GM19467 (cell line): ENCODE results near the gene GLIS1.

Source experiments
- ATAC-seq: cut with Tn5 transposase; IDR thresholded peaks from one replicate; pipeline ENCODE4 v1.9.1; 2021; ENCODE audit warnings: mild to moderate bottlenecking, moderate library complexity; ENCODE audit not compliant: unreplicated experiment

Gene GLIS1

GRCh38 chr1:53737648-53738204, 1.2 kb downstream of the GLIS1 start:
- no peak for ATAC-seq

- ATAC-seq, result no peak
Measured at GRCh38 chr1:53736290-53736689, 2.7 kb downstream of the GLIS1 start.

GRCh38 chr1:53735681-53736080, 3.3 kb downstream of the GLIS1 start:
- no peak for ATAC-seq

GRCh38 chr1:53735261-53735660, 3.7 kb downstream of the GLIS1 start:
- ATAC-seq, result no peak

GRCh38 chr1:53734650-53735211, 4.2 kb downstream of the GLIS1 start:
- ATAC-seq, result no peak

- no peak for ATAC-seq
Measured at GRCh38 chr1:53733975-53734649, 4.9 kb downstream of the GLIS1 start.

- ATAC-seq, result no peak
Measured at GRCh38 chr1:53733447-53733931, 5.5 kb downstream of the GLIS1 start.

GRCh38 chr1:53732912-53733317, 6.0 kb downstream of the GLIS1 start:
- no peak for ATAC-seq

- ATAC-seq, result no peak
Measured at GRCh38 chr1:53732409-53732808, 6.6 kb downstream of the GLIS1 start.

GRCh38 chr1:53731779-53732305, 7.1 kb downstream of the GLIS1 start:
- no peak for ATAC-seq

- ATAC-seq, result no peak
Measured at GRCh38 chr1:53731043-53731600, 7.8 kb downstream of the GLIS1 start.

- ATAC-seq, result no peak
Measured at GRCh38 chr1:53730224-53730865, 8.6 kb downstream of the GLIS1 start.

- ATAC-seq, result no peak
Measured at GRCh38 chr1:53729456-53730223, 9.3 kb downstream of the GLIS1 start.

- no peak for ATAC-seq
Measured at GRCh38 chr1:53728702-53729455, 10.1 kb downstream of the GLIS1 start.

- ATAC-seq, result no peak
Measured at GRCh38 chr1:53728196-53728595, 10.8 kb downstream of the GLIS1 start.

- no peak for ATAC-seq
Measured at GRCh38 chr1:53727461-53728092, 11.4 kb downstream of the GLIS1 start.

- no peak for ATAC-seq
Measured at GRCh38 chr1:53726009-53726600, 12.9 kb downstream of the GLIS1 start.

- no peak for ATAC-seq
Measured at GRCh38 chr1:53725238-53725689, 13.7 kb downstream of the GLIS1 start.

GRCh38 chr1:53722025-53722424, 16.9 kb downstream of the GLIS1 start:
- no peak for ATAC-seq
